GM15510 (cell line): ENCODE data around the gene PAPPA.

Source experiments
- POLR2A ChIP-seq: IDR thresholded peaks from 3 replicates; pipeline ENCODE4 v1.6.1; 2011; ENCODE audit warnings: borderline replicate concordance; ENCODE audit not compliant: insufficient read length; ENCODE audit errors: extremely low read depth

Gene PAPPA

DNA sequence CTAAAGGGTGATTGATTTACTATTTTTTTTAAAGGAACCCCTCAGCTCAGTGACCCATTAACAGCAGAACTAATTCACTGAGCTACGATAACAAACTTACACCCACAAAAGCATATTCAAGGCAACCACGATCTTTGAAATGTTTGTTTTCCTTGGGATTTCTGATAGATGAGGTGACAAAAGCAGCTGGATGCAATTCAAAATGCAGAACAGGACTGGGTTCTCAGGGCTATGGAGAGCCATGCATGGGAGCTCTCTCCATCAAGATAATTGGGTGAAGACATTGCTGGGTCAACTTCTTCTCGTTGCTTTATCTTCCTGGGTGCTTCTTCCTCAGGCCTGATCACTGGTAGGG, 60.1 kb downstream of the PAPPA start:
- no peak for TF ChIP-seq POLR2A

- no peak for TF ChIP-seq POLR2A
These were observed 64.8 kb downstream of the PAPPA start for GRCh38 chr9:116218399-116218798.

DNA sequence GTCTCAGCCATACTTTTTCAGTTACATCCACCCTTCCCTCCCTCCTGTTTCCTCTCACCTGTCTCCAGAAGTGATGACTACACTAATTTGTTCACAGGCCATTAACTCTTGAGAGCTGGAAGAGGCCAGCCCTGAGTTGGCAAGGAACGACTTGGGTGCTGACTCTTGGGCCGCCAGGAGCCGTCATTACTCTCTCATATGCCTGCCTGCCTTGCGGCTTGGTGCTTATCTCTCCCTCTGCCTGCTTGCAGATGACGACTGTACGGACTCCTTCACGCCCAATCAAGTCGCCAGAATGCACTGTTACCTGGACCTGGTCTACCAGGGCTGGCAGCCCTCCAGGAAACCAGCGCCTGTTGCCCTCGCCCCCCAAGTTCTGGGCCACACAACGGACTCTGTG, 66.1 kb downstream of the PAPPA start:
- TF ChIP-seq POLR2A = no peak

DNA sequence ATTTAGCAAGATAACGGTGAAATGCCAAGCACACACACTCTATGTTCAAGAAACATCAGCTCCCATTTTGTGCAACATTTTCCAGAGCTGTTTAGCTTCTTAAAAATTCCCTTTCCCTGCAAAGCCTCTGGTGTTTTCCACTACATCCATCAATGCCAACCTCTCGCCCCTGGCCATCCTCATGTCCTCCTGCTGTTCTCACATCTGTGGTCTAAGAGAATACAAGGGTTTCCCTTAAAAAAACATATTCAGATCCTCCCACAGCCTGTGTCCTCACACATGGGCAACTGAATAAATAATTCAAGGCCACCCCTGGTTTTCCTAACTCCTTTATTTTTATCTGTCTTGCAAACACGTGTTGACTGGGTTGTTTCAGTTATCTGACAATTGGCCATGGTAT, 70.3 kb downstream of the PAPPA start:
- no peak for TF ChIP-seq POLR2A

- TF ChIP-seq POLR2A = no peak
These were observed 76.6 kb downstream of the PAPPA start for GRCh38 chr9:116230051-116230632.

- no peak for TF ChIP-seq POLR2A
These were observed 79.0 kb downstream of the PAPPA start for GRCh38 chr9:116232424-116233159.

DNA sequence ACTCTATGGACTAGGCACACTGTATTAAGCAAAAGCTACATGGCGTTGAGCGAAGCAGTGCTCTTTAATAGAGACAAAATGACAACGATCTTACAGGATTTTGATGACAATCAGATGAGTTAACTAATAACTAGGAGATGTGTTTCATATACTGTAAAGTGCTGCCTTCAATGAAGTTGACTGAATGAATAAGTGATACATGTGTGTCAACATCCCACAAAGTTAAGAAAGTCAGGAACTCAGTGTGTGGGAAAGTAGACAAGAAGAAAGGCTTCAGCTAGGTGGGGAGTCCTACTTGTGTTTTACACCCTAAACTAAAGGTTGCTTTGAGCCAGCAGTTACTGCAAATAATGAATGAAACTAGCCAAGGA, 79.6 kb downstream of the PAPPA start:
- TF ChIP-seq POLR2A = no peak

DNA sequence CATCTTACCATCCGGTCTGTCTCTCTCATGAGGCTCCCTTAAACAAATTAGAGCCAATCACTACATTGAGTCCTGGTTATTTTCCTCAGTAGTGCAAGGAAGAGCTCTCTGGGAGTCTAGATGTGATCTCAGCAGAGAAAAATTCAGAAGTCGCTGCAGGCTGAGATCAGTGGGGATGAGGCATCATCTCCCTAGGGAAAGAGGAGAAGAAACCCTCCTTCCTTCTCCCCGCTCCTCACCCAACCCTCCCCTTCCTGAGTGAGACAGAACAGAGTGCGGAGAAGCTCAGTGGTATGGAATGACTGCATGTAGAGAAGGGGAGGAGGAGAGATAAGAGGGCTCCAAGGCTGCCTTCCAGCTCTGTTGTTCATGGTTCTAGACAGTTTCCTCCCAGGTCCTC, 80.5 kb downstream of the PAPPA start:
- no peak for TF ChIP-seq POLR2A

DNA sequence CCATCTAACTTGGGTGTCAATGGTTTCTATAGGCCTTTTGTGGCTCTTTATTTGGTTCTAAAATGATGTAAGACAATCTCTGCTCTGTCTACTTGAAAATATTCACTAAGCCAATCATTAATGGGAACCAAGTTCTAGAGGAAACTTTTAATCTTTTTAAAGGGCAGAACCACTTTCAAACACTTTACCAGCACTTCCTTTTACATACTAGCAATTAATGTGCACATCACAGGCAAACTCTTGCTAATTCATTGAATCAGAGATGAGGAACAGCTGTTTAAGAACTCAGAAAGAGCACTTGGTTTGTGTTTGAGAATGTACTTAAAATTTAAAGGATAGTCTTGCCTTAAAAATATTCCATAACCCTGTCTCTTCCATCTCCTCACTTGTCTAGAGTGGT, 83.4 kb downstream of the PAPPA start:
- no peak for TF ChIP-seq POLR2A

- TF ChIP-seq POLR2A = no peak
These were observed 83.9 kb downstream of the PAPPA start for GRCh38 chr9:116237456-116237855.

DNA sequence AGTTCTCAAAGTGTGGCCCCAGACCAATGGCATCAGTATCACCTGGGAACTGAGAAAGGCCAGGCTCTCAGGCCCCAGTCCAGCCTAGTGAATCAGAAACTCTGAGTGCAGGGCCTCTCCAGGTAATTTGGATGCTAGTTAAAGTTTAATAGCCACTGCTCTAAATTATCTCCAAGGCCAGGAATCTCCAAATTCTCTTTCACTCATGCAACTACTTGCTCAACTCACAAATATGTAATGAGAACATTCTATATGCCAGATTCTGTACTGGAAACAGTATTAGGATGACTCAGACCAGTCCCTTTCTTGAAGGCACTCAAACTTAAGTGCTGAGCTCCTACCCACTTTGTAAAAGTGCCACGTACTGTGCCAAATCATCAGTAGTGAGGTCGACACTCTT, 84.6 kb downstream of the PAPPA start:
- TF ChIP-seq POLR2A = no peak

GRCh38 chr9:116238776-116239340, 85.3 kb downstream of the PAPPA start:
- TF ChIP-seq POLR2A = no peak

GRCh38 chr9:116243708-116244107, 90.1 kb downstream of the PAPPA start:
- TF ChIP-seq POLR2A = no peak

- no peak for TF ChIP-seq POLR2A
These were observed 93.7 kb downstream of the PAPPA start for GRCh38 chr9:116247284-116247683.

GRCh38 chr9:116247791-116248374, 94.3 kb downstream of the PAPPA start:
- no peak for TF ChIP-seq POLR2A

GRCh38 chr9:116250891-116251290, 97.3 kb downstream of the PAPPA start:
- no peak for TF ChIP-seq POLR2A
